Activated CD8-positive, alpha-beta memory T cell treated with anti-CD3 and anti-CD28 coated beads for 36 hours (primary cell): ENCODE data around the gene MED9. TPM values are rescaled to one million over a fixed set of nuclear protein-coding genes. Genes with fewer than 3 reads are reported as not detected.

Experiments
- CTCF ChIA-PET: fragments of 350-600 bp; sonication (Branson Sonifier 250); formaldehyde crosslinking; loops from one replicate; lab custom pipeline; 2021; ENCODE audit warnings: antibody characterized with exemption; lab: Charles Lee
- POLR2A ChIA-PET: fragments of 350-600 bp; sonication (Branson Sonifier 250); formaldehyde crosslinking; loops from one replicate; lab custom pipeline; 2021; ENCODE audit warnings: antibody characterized with exemption; lab: Charles Lee
- total RNA-seq, 2 experiments: library from RNA; stranded (reverse); gene quantifications; one replicate each; pipeline ENCODE4 v1.2.3, GENCODE V29; 2021

The MED9 gene
- total RNA-seq, 2 experiments from 2014 or later = 14.2 to 16.0 TPM

GRCh38 chr17:17509601-17510425, 33.0 kb downstream of the MED9 start:
- ChIA-PET CTCF (interaction anchor here (0.8 to 2.2 kb wide), 2 partner anchors 12 to 156 kb away, joined by 4 to 10 read pairs; partner anchors contain the start of gene RASD1), POLR2A (no interaction called here)

GRCh38 chr17:17510456-17511292, 33.9 kb downstream of the MED9 start:
- CTCF ChIA-PET = interaction anchor here (0.8 to 2.2 kb wide), 2 partner anchors 13 to 157 kb away, joined by 4 to 10 read pairs; partner anchors contain the start of gene RASD1
- POLR2A ChIA-PET = no interaction called here

GRCh38 chr17:17511293-17511741, 34.5 kb downstream of the MED9 start:
- POLR2A ChIA-PET = no interaction called here
- CTCF ChIA-PET = interaction anchor here (1.3 to 2.2 kb wide), 2 partner anchors 14 to 131 kb away, joined by 3 to 10 read pairs; partner anchors contain the start of gene RASD1

- ChIA-PET POLR2A (no interaction called here), CTCF (interaction anchor here (1.3 to 2.2 kb wide), 2 partner anchors 15 to 130 kb away, joined by 3 to 10 read pairs; partner anchors contain the start of gene RASD1)
Measured at GRCh38 chr17:17511881-17512858, 35.4 kb downstream of the MED9 start.

- ChIA-PET CTCF (interaction anchor here (0.5 kb wide), 1 partner anchor 73 kb away, joined by 3 read pairs; no protein-coding TSS in a partner anchor), POLR2A (no interaction called here)
Measured at GRCh38 chr17:17512866-17513265, 36.1 kb downstream of the MED9 start.

DNA sequence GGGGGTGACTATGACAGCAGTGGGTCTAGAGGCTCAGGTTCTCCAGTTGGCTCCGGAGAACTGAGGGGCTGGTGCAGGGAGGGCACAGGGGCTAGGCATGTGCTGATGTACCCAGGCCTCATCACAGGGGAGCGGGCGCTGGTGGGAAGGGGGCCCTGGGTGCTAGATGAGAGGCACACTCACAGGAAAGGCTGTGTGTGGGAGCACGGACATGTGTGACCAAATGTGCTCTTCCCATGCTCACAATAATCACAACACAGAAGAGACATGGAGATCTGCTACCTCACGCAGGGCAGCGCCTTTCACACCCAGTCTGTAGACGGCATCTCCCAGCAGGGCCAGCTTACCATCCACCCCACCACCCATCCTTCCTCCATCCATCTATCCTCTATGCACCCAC, 36.8 kb downstream of the MED9 start:
- ChIA-PET CTCF (interaction anchor here (0.6 kb wide), 1 partner anchor 436 kb away, joined by 4 read pairs; no protein-coding TSS in a partner anchor), POLR2A (no interaction called here)

GRCh38 chr17:17514361-17514992, 37.7 kb downstream of the MED9 start:
- CTCF ChIA-PET = no interaction called here
- POLR2A ChIA-PET = no interaction called here

DNA sequence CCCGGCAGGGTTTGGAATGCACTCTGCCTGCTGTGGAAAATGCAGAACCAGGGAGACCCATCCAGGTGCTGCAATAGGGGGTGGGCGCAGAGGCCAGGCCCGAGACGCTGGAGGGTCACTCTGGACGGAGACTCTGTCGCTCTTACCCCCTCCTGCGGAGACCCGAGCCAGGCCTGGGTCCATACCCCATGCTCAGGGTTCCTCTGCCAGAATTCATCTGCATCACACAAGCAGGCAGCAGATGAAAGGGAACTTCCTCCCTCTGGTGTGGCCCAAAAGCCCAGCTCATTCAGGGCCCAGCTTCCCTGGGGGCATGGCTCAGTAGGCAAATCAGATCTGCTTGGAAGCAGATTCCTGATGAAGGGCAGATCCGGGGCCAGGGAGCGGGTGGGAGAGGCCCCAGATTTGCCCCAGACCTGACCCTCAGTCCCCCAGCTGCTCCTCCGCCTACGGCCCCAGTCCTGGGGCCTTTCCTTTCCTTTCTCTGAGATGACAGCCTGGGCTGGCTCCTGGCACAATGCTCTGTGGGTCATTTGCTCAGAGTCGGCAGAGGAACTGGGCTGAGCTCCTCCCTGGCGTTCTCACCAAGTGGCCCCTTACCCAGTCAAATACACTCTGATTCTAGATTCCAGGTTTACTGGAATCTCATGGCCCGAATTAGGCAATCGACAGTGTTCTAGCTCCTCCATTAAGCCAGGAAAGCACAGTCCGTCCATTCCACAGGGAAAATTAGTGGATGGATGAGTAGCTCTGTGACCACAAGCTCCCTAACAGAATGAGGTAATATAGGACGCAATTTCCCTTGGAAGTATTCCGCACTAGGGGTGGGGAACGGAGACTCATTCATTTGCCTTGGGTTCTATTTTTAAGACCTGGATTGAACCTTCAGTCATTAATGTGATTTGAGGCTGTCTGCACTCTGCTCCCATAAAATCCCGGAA, 38.5 kb downstream of the MED9 start:
- CTCF ChIA-PET = no interaction called here
- POLR2A ChIA-PET = no interaction called here

DNA sequence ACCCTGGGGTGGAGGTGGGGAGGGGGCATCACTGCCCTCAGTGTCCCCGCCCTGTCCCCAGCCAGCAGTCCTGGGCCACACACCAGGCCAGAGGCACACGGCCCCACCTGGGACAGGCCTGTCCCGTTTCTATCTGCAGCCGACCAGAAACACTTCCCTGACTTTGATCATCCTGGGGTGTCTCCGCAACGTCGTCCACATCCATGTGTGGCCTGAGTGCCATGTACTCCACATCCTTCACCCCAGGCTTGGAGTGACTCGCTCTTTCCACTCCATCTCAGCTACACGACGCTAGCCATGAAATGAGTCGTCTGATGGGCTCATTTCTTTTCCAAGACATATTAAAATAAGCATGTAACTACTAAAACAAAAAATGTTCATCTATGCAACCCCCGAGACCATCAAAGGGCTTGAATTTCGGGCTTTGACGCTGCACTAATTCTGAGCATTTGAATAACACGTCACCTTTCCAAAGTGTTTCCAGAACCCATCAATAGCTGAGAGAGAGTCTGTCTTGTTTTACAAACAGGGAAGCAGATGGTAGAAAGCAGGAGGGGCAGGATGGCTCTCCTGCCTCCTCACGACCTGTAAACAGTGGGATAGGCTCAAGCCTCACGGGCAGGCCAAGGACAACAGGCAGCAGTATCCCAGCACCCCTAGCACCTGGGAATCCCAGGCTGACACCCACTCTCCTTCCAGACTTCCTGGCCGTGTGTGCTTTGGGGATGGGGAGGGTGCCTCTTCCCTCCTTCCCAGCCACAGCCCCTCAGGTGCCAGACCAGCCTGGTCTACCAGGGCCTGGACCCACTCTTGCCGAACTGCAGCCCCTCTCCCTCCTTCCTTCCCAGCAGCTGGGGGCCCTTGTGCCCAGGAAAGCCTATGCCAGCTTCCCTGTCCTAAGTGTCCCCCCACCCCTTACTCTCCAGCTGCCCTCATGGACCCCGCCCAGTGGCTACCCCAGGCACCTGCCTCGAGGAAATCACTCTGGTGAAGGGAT, 39.4 kb downstream of the MED9 start:
- ChIA-PET CTCF (interaction anchor here (1.3 kb wide), 1 partner anchor 162 kb away, joined by 3 read pairs; no protein-coding TSS in a partner anchor), POLR2A (interaction anchor here (0.6 kb wide), 1 partner anchor 108 kb away, joined by 4 read pairs; no protein-coding TSS in a partner anchor)

DNA sequence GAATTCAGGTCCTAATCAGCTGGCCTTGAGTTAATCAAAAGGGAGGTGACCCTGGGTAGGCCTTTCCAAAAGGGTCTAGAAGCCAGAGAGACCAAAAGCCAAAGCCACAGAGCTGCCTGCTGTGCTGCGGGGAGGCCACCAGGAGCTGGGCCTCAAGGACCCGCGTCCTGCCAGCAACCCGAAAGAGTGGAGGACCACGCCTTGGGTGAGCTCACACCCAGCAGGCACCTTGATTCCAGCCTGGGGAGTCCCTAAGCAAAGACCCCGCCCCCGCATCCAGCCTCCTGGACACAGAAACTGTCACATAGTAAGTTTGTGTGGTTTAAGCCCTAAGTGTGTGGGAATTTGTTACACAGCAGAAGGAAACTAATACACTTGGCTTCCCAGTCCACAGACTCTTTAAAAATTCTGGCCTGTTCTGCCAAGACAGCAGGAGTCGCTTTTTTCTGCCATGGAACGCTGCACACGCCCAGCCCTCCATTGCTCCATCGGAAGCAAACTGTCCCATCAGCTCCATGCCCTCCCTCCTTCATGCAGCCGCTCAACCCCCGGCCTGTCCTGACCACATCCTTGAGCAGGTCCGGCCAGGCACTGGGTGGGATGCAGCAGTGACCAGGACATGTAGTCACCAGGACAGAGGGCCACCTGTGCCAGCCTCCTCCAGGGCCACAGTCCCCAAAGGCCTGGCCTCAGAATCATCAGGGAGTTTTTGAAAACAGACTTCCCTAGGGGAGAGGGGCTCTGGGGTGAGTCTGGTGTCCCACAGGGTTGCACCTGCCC, 40.3 kb downstream of the MED9 start:
- ChIA-PET CTCF (interaction anchor here (1.3 kb wide), 1 partner anchor 163 kb away, joined by 3 read pairs; no protein-coding TSS in a partner anchor), POLR2A (no interaction called here)

GRCh38 chr17:17518014-17518413, 41.2 kb downstream of the MED9 start:
- ChIA-PET POLR2A (no interaction called here), CTCF (no interaction called here)

DNA sequence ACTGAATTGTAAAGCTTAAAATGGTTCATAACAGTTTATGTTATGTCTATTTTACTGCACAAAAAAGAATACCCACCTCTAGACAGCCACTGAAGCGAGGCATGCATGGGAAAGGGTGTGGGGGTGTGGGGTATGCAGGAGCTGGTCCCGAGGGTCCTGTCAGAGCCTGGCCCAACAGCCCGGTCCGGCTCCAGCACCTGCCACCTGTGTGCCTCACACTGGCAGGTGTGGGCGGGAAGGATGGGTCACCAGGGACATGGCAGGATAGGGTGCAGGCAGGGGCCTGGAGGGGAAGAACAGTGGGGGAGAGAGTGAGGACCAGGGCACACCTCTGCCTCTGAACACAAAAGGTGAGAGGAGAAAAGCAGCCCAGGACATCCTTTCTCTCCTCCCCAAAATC, 42.2 kb downstream of the MED9 start:
- ChIA-PET CTCF (no interaction called here), POLR2A (no interaction called here)

- ChIA-PET CTCF (interaction anchor here (0.7 kb wide), 1 partner anchor 122 kb away, joined by 3 read pairs; no protein-coding TSS in a partner anchor), POLR2A (no interaction called here)
Measured at GRCh38 chr17:17519886-17520285, 43.1 kb downstream of the MED9 start.

DNA sequence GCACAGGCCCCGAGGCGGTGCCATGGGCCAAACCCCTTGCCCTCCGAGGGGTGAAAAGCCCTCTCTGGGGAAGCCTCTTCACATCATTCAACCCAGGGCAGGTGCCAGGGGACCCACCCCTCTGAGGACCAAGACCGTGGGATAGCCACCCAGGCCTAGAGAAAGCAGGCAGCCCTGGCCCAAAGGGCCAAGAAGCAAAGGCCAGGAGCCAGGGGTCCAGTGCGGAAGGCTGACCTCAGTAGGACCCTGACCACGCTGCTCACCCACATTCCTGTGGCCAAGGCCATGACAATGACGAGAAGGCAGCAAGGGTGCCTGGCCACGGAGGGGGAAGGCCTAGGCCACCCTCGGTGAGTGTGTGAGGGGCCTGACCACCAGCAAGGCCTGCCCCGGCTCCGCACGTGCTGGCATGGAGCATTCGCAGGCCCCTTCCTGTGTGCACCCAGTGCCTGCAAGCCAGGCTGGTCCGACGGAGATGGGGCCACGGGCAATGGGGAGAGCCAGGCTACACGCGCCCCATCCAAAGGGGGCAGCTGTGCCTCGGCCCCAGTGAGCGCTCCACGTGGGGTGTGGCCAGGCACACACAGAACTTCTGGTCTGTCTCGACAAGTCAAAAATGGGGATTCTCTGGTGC, 43.9 kb downstream of the MED9 start:
- ChIA-PET POLR2A (no interaction called here), CTCF (no interaction called here)
